ENCODE measurements around the gene MTOR.
"Not testable (repeated sequence)": the region's sequence is repeated elsewhere in the genome, so short reads cannot be mapped to it uniquely, and the experiment has no call there.

The MTOR gene

DNA sequence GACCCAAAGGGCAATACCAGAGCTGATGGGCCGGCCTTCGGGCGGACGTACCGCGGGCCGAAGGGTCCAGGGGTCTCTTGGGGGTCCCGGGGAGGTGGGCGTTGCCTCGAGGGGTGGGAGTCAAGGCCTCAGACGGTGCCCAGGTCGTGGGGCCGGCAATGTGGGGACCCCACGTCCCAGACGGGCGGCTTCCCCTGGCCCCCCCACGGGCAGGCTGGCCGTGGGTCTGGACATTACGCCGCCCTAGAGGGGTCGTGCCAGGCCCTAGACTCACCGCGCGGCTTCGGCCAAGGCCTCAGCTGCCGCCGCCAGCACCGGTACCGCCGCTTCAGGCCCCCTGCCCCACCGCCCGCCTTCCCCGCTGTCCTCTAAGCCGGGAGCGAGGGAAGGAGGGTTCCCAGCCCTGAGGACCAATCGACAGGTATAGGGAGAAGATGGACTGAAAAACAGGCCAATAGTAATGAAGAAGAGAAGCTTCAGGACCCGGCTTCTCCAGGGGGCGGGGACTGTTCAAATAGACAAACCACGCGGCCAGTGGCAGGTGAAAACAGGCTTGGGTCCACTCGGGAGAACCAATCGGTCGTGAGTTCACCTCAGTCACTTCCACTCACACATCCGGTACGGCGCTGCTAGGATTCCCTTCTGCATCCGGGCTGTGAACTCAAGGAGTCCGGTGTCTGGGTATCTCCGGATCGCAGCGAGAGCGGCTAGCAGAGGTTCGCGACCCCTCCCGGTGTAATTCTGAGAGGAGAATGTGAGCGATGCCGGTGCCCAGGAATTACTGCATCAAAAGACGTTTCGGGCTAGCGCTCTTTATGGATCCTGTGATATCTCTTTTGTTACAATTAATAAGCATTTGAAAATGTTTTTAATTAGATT lies at the start of gene MTOR:
Gene MTOR, minus strand, starts transcription at position 381 of the 879 bp plus-strand sequence. CDS start 3,142 bp downstream, outside the sequence.
- DNase-seq = peak; percentile 99 to 100

DNA sequence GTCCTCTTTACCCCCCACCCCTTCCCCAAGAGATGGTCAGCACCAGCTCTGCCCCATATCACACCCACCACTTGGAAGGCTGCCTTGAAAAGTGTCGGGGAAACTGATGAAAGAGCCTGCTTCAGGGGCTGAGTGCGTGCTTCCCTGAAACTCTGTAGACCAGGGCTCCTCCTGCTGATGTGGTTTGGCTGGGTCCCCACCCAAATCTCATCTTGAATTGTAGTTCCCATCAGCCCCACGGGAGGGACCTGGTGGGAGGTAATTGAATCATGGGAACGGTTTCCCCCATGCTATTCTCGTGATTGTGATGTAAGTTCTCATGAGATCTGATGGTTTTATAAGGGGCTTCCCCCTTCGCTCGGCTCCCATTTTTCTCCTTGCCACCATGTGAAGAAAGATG lies 47.0 kb upstream of the MTOR start:
- no peak for DNase-seq

DNA sequence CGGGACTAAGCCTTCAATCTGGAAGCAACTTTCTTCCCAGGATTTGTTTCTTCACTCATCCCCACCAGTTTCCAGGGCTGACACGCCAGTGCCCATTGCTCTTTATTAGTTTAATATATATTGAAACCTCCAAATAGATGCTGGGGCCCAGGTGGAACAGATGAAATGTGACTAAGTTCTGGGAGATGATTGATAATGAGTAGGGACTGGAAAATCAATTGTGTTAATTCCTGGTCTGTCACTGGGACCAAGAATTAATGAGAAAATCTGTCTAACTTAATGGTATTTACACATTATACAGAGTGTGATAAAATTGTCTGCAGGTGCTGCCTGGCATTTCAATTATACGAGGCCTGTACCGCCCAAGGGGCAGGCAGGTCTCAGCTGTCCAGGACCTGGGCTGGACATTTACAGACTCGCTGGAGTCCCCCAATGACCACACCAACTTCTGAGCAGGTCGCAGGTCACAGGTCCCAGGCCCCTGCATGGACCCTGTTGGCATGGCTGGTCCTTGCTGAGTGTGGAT lies 46.4 kb upstream of the MTOR start:
- DNase-seq = no peak

DNA sequence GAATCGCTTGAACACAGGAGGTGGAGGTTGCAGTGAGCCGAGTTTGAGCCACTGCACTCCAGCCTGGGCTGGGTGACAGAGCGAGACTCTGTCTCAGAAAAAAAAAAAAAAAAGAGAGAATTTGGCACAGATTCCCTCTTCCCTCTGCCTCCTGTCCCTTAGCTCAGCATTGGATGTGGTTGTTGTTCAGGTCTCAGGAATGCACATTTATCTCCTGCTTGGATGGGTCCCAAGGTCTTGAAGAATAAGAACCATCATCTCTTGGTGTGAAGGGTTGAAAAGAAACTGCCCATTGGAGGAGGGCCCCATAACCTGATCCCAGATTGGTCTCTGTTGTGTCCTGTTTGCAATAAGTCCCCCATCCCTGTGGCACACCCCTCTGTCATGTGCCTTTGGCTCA lies 45.5 kb upstream of the MTOR start:
- DNase-seq = no peak

DNA sequence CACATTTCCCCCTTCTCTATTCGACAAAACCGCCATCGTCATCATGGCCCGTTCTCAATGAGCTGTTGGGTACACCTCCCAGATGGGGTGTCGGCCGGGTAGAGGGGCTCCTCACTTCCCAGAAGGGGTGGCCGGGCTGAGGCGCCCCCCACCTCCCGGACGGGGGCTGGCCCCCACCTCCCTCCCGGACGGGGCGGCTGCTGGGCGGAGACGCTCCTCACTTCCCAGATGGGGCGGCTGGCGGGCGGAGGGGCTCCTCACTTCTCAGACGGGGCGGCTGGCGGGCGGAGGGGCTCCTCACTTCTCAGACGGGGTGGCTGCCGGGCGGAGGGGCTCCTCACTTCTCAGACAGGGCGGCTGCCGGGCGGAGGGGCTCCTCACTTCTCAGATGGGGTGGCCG lies 43.2 kb upstream of the MTOR start:
- not testable (repeated sequence) for DNase-seq

DNA sequence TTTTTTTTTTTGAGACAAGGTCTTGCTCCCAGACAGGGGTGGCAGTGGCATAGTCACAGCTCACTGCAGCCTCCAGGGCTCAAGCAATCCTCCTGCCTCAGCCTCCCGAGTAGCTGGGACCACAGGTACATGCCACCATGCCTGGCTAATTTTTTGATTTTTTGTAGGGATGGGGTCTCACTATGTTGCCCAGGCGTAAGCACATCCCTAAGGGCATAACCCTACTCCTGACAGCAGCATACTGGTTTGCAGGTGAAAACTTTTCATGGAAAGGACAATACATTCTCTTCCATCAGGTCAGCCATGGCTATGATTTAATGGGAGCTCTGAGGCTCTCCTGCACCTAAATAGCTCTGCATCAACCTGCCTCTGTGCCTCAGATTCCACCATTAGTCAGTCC lies 40.0 kb upstream of the MTOR start:
- no peak for DNase-seq

DNA sequence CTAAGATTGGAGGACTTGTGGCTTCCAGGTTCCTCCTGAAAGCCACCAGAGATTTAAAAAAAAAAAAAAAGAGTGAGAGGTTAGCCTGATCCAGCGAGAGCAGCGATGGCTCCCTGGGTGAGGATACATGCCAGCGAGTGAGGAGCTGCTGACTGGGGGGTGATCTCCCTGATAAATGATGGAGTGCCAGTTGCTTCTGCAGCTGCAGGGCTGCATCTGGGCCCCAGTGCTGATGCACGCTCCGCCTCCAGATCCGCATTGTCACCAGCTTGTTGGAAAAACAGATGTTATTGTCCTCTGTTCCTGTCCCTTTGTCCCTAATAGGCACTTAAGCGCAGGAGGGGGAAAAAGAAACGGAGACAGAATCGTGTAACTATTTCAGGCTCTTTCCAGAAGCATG lies 39.2 kb upstream of the MTOR start:
- DNase-seq = no peak

DNA sequence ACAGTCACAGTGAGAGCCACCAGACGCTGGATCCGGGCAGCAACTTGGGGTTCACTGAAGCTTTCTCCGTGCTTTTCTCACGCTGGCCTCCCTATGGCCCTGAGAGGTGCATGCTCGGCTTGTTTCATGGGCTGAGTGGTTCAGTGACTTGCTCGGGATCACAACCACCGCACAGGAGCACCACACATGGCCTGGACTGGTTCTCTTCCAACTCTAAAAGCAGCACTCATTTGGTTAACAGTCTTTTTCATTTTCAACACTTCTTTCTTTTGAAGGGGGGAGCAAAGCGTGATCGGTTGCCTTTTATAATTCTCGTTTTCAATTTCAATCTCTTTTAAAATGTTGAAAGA lies 36.8 kb upstream of the MTOR start:
- no peak for DNase-seq

DNA sequence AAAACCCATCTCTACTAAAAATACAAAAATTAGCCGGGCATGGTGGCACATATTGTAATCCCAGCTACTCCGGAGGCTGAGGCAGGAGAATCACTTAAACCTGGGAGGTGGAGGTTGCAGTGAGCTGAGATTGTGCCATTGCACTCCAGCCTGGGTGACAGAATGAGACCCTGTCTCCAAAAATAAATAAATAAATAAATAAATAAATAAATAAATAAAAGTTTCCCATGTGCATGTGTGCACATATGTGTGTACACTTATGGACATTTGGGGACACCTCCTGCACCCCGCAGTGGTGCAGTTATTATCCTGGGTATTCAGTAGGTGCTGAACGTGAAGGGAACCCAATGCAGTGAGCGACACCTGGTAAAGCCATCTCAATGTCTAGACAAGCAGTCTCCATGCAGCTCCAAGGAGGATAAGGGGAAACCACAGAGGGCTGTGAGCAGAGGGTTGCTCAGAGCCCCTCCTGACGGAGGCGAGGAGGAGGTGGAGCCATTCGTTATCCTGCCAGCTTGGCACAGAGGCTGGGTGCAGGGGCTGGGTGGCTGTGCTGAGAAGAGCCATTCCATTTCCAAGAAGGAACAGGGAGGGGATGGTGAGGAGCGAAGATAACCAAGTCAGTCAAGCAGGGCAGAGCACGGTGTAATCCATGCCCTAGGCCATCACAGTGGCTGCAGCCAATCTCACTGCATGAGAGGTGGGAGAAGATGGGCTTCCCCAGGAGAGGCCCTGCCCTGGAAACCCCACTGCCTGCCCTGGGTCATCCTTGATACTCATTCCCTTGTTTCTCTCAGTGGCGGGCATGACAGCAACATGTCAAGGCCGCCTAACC lies 36.3 kb upstream of the MTOR start:
- no peak for DNase-seq

DNA sequence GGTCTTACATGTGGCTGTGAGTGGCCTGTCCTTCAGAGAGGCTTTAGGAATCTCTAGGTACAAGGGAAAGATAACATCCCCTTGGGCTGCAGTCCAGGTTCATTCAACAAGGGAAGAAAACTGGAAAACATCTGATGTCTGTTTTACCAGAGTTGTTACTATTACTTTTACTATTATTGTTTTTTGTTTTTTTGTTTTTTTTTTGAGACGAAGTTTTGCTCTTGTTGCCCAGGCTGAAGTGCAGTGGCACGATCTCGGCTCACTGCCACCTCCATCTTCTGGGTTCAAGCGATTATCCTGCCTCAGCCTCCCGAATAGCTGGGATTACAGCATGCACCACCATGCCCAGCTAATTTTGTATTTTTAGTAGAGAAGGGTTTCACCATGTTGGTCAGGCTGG lies 35.4 kb upstream of the MTOR start:
- not testable (repeated sequence) for DNase-seq

DNA sequence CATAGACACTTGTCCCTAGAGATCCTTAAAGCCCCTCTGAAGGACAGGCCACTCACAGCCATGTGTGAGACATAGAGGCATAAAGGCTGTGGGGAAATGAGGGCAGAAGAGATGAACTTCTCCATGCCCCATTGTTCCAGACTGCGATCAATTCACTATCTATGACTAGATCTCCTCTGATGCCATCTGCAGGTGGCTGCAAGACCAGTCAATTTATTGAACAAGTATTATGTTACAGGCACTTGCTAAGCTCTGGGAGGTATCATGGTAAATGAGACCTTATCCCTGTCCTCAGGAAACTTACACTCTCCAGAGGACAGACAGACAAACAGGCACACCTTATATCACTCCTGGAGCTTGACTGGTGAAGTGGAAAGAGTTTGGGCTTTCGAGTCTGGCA lies 33.6 kb upstream of the MTOR start:
- no peak for DNase-seq

DNA sequence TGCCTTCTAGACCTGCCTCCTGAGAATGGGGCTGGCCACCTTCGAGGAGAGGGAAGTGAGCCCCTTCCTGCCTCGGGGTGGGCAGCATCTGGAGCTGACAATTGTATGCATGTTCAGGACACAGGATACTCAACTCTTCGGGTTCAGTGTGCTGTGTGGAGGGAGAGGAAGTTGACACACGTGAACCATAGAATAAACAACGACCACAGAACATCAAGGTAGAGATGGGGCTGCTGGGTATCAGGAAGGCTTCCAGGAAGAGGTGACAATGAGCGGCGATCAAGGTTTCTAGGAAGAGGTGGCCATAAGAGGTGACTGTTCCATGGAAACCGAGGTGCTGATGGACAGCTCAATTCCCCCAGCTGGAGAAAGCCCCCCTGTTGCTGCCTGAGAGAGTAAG lies 32.6 kb upstream of the MTOR start:
- DNase-seq = no peak

DNA sequence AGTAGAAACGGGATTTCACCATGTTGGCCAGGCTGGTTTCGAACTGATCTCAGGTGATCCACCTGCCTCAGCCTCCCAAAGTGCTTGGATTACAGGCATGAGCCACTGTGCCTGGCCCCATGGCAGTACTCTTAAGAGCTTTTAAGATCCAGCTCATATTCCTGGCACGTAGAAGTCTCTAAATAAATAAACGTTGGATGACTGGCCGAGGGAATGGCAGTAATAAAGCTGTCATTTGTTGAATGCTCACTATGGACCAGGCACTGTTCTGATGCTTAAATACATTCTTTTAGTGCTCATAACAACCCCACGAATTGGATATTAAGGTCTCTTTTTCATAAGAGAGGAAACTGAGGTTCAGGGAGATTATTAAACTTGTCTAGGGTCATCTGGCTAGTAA lies 31.5 kb upstream of the MTOR start:
- no peak for DNase-seq

DNA sequence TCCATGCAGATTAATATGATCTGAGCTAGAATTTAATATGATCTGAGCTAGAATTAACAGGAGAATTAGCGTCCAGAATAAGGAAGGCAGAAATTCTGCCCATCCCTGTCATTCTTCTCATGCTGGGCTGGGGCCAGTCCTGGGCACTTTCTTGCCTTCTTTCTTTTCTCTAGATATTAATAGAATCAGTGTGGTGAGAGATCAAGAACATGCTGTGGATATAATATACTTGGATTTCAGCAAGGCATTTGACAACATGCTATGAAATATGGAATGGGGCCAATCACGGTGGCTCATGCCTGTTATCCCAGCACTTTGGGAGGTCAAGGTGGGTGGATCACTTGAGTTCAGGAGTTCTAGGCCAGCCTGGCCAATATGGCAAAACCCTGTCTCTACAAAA lies 28.7 kb upstream of the MTOR start:
- DNase-seq = no peak

DNA sequence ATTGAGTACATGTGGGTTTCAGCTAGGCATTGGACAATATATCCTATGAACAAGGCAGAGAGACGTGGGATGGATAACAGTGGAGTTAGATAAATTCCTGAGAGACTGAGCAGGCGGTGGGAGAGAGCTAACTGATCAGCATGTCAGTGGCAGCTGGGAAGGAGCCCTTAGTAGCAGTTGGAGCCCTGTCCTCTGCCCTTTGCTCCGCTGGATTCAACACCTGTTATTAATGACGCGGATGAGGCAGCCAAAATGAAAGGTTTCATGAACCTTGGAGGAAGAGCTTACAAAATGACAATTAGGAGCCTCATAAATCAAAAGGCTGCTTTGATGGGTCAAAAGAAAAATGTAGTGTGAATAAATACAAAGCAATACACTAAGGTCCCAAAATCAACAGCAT lies 26.7 kb upstream of the MTOR start:
- no peak for DNase-seq

DNA sequence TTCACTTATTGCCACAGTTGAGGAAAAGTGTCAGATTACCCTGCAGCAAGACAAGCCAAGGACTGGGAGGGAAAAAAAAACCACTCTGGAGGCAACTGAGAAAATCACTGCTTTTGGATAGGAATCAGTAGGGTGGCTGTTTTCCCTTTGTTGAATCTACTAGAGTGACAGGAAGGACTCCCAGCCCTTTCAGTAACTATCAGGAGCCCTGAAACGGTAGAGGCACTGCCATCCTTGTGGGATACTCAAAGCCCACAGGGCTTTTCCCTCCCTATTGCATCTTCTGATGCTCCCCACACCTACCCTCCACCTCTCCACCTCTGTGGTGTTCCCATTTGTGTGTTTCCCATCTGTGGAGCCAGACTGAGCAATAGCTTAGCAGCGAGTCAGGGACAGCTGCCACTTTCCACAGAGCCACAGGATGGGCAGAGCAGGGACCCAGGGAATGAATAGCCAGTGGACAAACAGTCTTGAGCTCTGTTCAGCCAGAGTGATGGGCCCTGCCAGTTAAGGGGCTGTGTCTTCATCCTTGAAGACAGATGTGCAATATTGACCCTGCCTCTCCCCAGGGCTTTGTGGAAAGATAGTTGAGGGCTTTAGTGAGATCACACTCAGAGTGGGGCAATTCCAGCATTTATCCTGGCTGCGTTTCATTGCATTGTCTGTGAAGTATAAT lies 24.5 kb upstream of the MTOR start:
- no peak for DNase-seq

DNA sequence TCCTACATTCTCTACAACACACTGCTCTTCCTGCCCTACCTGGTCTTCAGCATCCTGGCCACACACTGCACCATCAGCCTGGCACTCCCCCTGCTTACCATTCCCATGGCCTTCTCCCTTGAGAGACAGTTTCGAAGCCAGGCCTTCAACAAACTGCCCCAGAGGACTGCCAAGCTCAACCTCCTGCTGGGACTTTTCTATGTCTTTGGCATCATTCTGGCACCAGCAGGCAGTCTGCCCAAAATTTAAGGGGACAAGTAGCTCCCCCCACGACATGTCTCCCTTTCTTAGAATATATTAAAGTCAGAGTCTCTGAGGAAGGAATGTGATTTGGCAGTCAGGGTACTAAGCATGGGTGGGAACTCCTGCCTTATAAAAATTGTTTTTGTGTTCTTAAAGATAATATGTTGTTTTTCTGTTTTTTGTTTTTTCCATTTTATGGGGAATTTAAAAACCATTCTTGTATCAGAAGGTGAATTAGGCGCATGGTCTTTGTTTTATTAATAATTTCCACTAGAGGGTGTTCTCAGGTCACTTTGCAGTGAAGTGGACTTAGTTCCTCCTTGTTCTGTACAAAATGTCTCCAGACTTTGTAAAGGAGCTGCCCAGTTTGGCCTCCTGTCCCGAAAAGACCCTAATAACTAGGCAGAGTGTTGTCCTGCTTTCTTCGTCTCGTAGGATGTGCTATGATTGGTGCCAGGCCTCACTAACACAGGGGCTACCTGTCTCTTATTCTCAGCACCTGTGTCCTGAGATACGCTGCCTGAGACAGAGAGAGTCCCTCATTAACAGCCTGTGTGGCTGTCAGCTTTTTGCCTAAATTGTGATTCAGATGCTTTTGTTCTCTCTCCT lies 23.8 kb upstream of the MTOR start:
- DNase-seq = no peak

DNA sequence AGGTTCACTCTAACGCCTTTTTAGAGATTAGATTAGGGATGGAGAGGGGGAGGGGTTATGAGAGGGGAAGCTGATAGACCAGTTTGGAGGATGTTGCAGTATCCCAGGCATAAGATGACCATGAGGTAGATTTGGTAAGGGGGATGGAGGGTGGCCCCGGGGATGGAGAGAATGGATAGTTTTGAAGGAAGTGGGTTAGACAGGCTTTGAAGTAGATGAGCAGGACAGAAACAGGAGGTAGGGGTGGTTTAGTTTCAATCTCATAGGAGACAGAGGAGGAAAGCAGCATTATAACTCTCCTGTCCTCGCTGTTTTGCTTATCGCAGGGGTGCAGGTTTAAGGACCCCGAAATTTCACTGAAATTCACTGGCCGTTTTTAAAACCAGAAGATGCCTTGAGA lies 22.4 kb upstream of the MTOR start:
- DNase-seq = no peak

DNA sequence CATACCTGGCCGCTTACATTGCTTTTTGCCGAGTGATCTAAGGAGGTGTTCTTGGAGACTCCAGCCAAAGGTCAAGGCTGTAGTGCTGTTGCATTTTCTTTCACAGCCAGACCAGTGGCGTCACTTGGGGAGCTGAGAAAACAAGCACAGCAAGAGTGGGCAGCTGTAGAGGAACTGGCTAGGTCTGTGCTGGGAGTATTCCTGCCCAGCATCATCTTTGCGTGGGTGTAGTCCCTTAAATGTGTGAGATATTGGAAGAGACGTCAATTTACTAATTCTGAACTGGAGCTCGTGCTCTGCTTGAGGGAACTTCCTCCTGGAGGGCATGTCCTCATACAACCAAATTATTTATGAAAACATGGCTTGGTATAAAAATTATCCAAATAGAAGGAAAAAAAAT lies 20.8 kb upstream of the MTOR start:
- peak; percentile 67 to 91 for DNase-seq

DNA sequence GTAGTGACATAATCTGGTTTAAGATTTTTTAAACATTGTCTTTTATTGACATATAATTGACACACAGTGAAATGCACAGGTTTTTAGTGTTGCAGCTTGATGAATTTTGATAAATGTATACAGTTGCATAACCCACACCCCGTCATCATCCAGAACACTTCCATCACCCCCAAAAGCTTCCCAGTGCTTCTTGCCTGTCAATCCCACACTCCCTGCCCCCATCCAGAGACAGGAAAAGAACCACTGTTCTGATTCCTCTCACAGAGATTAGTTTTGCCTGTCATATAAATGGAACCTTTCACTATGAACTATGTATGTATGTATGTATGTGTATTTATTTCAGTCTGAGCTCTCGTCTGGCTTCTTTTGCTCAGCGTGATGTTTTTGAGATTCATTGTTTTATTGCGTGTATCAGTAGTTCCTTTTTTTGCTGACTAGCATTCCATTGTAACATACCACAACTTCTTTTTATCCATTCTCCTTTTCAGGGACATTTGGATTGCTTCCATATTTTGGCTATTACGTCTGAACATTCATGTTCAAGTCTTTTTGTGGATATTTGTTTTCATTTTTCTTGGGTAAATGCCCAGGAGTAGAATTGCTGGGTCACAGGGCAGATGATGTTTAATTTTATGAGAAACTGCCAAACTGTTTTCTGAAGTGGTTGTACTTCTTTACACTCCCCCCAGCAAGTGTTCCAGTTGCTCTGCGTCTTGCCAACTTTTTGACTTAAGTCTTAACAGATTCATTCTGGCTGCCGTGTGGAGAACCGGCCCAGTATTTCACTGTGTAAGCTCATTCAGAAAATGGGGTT lies 19.4 kb upstream of the MTOR start:
- peak in 1 of 2 donors; percentile 27 for DNase-seq

DNA sequence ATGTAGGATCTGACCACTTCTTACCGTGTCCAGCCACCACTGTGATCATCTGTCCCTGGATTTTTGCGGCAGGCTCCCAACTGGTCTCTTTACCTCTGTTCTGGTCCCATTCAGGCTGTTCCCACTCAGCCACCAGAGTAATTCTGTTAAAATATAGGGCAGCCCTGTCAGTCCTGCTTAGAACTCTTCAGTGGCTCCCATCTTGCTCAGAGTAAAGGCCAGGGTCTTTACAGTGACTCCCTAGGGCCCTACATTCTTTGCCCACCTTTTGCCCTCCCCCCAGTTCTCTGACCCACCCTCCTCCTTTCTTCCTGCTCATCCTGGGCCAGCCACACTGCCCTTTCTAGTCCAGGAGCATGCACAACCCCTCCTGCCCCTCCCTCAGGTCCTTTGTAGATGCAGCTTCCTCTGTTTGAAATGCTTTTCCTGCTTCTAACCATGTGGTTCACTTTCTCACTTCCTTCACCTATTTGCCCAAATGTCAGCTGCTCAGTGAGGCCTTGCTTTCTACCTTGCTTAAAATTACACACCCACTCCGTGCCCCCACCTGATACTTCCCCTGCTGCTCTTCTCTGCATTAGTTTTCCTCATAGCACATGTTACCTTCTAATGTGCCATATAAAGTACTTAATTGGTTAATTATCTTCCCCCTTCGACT lies 18.5 kb upstream of the MTOR start:
- no peak for DNase-seq
